ENCODE measurements around the gene PPP1R8. TPM values are rescaled to one million over a fixed set of nuclear protein-coding genes. Genes with fewer than 3 reads are reported as not detected.
A peak's percentile ranks its signal among the peaks of the same experiment; 100 is the strongest.

The PPP1R8 gene
- total RNA-seq, 2 experiments from 2014 or later = 55.8 to 57.5 TPM

GRCh38 chr1:27879374-27880082 lies 48.9 kb downstream of the PPP1R8 start:
- POLR2A ChIA-PET = no interaction called here
- peaks cover 18% of the 10 kb centered on the region for H3K4me1 Mint-ChIP-seq
- CTCF ChIA-PET = interaction anchor here (1.2 to 1.5 kb wide), 3 partner anchors 8 to 22 kb away, joined by 3 to 4 read pairs (median 4); no protein-coding TSS in a partner anchor

GRCh38 chr1:27882543-27882903 lies 51.9 kb downstream of the PPP1R8 start:
- ChIA-PET POLR2A (no interaction called here), CTCF (no interaction called here)
- H3K4me1 Mint-ChIP-seq = peaks cover 42% of the 10 kb centered on the region
- H3K27me3 Mint-ChIP-seq = no peaks in the 10 kb centered on the region
- H3K9me3 Mint-ChIP-seq = no peaks in the 10 kb centered on the region
- no peak for DNase-seq
- no peak overlapping the region for H3K27ac Mint-ChIP-seq
- H3K4me3 Mint-ChIP-seq = no peak overlapping the region
- peaks cover 44% of the 10 kb centered on the region for H3K36me3 Mint-ChIP-seq (ENCODE audit: low read depth)

More at GRCh38 chr1:27879374-27880082, 48.9 kb downstream of the PPP1R8 start:
- no peak for DNase-seq
- H3K9me3 Mint-ChIP-seq = no peaks in the 10 kb centered on the region
- H3K27me3 Mint-ChIP-seq = no peaks in the 10 kb centered on the region
- no peak overlapping the region for H3K4me3 Mint-ChIP-seq
- H3K36me3 Mint-ChIP-seq (ENCODE audit: low read depth) = peaks cover 16% of the 10 kb centered on the region
- H3K27ac Mint-ChIP-seq = peak overlapping the region; percentile 28

GRCh38 chr1:27883536-27883935 lies 53.0 kb downstream of the PPP1R8 start:
- Mint-ChIP-seq H3K4me1 (peaks cover 38% of the 10 kb centered on the region), H3K9me3 (no peaks in the 10 kb centered on the region), H3K36me3 (ENCODE audit: low read depth) (peaks cover 47% of the 10 kb centered on the region), H3K4me3 (no peak overlapping the region), H3K27me3 (no peaks in the 10 kb centered on the region), H3K27ac (no peak overlapping the region)
- POLR2A ChIA-PET = no interaction called here
- DNase-seq = no peak
- CTCF ChIA-PET = interaction anchor here (1.5 kb wide), 1 partner anchor 10 kb away, joined by 4 read pairs; no protein-coding TSS in a partner anchor

- CTCF ChIA-PET = interaction anchor here (1.5 kb wide), 1 partner anchor 9 kb away, joined by 4 read pairs; no protein-coding TSS in a partner anchor
- no peak overlapping the region for H3K4me3 Mint-ChIP-seq
Measured at GRCh38 chr1:27884006-27884954, 53.7 kb downstream of the PPP1R8 start.

GRCh38 chr1:27885114-27885528 lies 54.5 kb downstream of the PPP1R8 start:
- H3K4me3 Mint-ChIP-seq = no peak overlapping the region
- no peak overlapping the region for H3K27ac Mint-ChIP-seq
- peaks cover 54% of the 10 kb centered on the region for H3K36me3 Mint-ChIP-seq (ENCODE audit: low read depth)
- CTCF ChIA-PET = no interaction called here
- H3K9me3 Mint-ChIP-seq = no peaks in the 10 kb centered on the region
- H3K4me1 Mint-ChIP-seq = peaks cover 45% of the 10 kb centered on the region
- no peak for DNase-seq
- no peaks in the 10 kb centered on the region for H3K27me3 Mint-ChIP-seq
- POLR2A ChIA-PET = no interaction called here

More at GRCh38 chr1:27884006-27884954, 53.7 kb downstream of the PPP1R8 start:
- H3K4me1 Mint-ChIP-seq = peaks cover 42% of the 10 kb centered on the region
- H3K9me3 Mint-ChIP-seq = no peaks in the 10 kb centered on the region
- no peak for DNase-seq
- peaks cover 52% of the 10 kb centered on the region for H3K36me3 Mint-ChIP-seq (ENCODE audit: low read depth)
- H3K27ac Mint-ChIP-seq = peak overlapping the region; percentile 16
- H3K27me3 Mint-ChIP-seq = no peaks in the 10 kb centered on the region
- POLR2A ChIA-PET = no interaction called here

GRCh38 chr1:27885621-27886352 lies 55.2 kb downstream of the PPP1R8 start:
- Mint-ChIP-seq H3K4me3 (no peak overlapping the region), H3K36me3 (ENCODE audit: low read depth) (peaks cover 57% of the 10 kb centered on the region), H3K27me3 (no peaks in the 10 kb centered on the region), H3K9me3 (no peaks in the 10 kb centered on the region), H3K27ac (peak overlapping the region; percentile 89), H3K4me1 (peaks cover 49% of the 10 kb centered on the region)
- ChIA-PET POLR2A (no interaction called here), CTCF (interaction anchor here (1.0 to 2.3 kb wide), 3 partner anchors 8 to 216 kb away, joined by 3 to 6 read pairs (median 4); no protein-coding TSS in a partner anchor)
- DNase-seq = no peak

GRCh38 chr1:27886353-27886679 lies 55.7 kb downstream of the PPP1R8 start:
- H3K27ac Mint-ChIP-seq = peak overlapping the region; percentile 89
- ChIA-PET POLR2A (no interaction called here), CTCF (interaction anchor here (0.7 to 2.3 kb wide), 4 partner anchors 9 to 217 kb away, joined by 3 to 6 read pairs (median 4); no protein-coding TSS in a partner anchor)
- H3K9me3 Mint-ChIP-seq = no peaks in the 10 kb centered on the region
- H3K4me3 Mint-ChIP-seq = no peak overlapping the region
- DNase-seq = no peak
- H3K27me3 Mint-ChIP-seq = no peaks in the 10 kb centered on the region
- H3K36me3 Mint-ChIP-seq (ENCODE audit: low read depth) = peaks cover 61% of the 10 kb centered on the region
- H3K4me1 Mint-ChIP-seq = peaks cover 54% of the 10 kb centered on the region

GRCh38 chr1:27886744-27887143 lies 56.2 kb downstream of the PPP1R8 start:
- H3K36me3 Mint-ChIP-seq (ENCODE audit: low read depth) = peaks cover 64% of the 10 kb centered on the region
- H3K27me3 Mint-ChIP-seq = no peaks in the 10 kb centered on the region
- ChIA-PET CTCF (interaction anchor here (0.6 to 2.3 kb wide), 4 partner anchors 9 to 468 kb away, joined by 3 to 6 read pairs (median 4); no protein-coding TSS in a partner anchor), POLR2A (no interaction called here)
- H3K27ac Mint-ChIP-seq = peak overlapping the region; percentile 89
- DNase-seq = no peak
- H3K4me1 Mint-ChIP-seq = peaks cover 58% of the 10 kb centered on the region
- peak overlapping the region; percentile 54 for H3K4me3 Mint-ChIP-seq
- H3K9me3 Mint-ChIP-seq = no peaks in the 10 kb centered on the region

GRCh38 chr1:27887215-27888021 lies 56.8 kb downstream of the PPP1R8 start:
- H3K4me3 Mint-ChIP-seq = peak overlapping the region; percentile 54
- no peaks in the 10 kb centered on the region for H3K9me3 Mint-ChIP-seq
- POLR2A ChIA-PET = no interaction called here
- peak overlapping the region; percentile 89 for H3K27ac Mint-ChIP-seq
- H3K27me3 Mint-ChIP-seq = no peaks in the 10 kb centered on the region
- CTCF ChIA-PET = interaction anchor here (0.6 to 2.3 kb wide), 6 partner anchors 8 to 467 kb away, joined by 3 to 6 read pairs (median 4); no protein-coding TSS in a partner anchor
- peaks cover 65% of the 10 kb centered on the region for H3K36me3 Mint-ChIP-seq (ENCODE audit: low read depth)
- H3K4me1 Mint-ChIP-seq = peaks cover 62% of the 10 kb centered on the region
- peak; percentile 63 for DNase-seq

GRCh38 chr1:27889506-27889905 lies 58.9 kb downstream of the PPP1R8 start:
- Mint-ChIP-seq H3K9me3 (no peaks in the 10 kb centered on the region), H3K36me3 (ENCODE audit: low read depth) (peaks cover 72% of the 10 kb centered on the region), H3K27ac (peak overlapping the region; percentile 27), H3K27me3 (no peaks in the 10 kb centered on the region), H3K4me3 (no peak overlapping the region), H3K4me1 (peaks cover 65% of the 10 kb centered on the region)
- POLR2A ChIA-PET = no interaction called here
- CTCF ChIA-PET = interaction anchor here (1.0 to 1.2 kb wide), 2 partner anchors 16 to 18 kb away, joined by 3 to 4 read pairs; no protein-coding TSS in a partner anchor
- no peak for DNase-seq

- DNase-seq = peak; percentile 22
- ChIA-PET CTCF (interaction anchor here (0.7 to 1.8 kb wide), 5 partner anchors 12 to 74 kb away, joined by 3 to 6 read pairs (median 4); no protein-coding TSS in a partner anchor), POLR2A (no interaction called here)
- no peak overlapping the region for H3K4me3 Mint-ChIP-seq
- H3K36me3 Mint-ChIP-seq (ENCODE audit: low read depth) = peaks cover 65% of the 10 kb centered on the region
- peaks cover 49% of the 10 kb centered on the region for H3K4me1 Mint-ChIP-seq
- H3K27me3 Mint-ChIP-seq = no peaks in the 10 kb centered on the region
- H3K27ac Mint-ChIP-seq = peak overlapping the region; percentile 63
- no peaks in the 10 kb centered on the region for H3K9me3 Mint-ChIP-seq
Measured at GRCh38 chr1:27891196-27891889, 60.8 kb downstream of the PPP1R8 start.
